H1 (cell line): ENCODE results near the gene ZNF746. TPM values are rescaled to one million over a fixed set of nuclear protein-coding genes. Genes with fewer than 3 reads are reported as not detected.

ENCODE experiments used
- CTCF ChIA-PET: fragments of 300-600 bp; sonication (Branson Sonifier 250); formaldehyde crosslinking; loops from one replicate; lab custom pipeline; 2021; ENCODE audit not compliant: partially characterized antibody; lab: Charles Lee
- POLR2A ChIA-PET: fragments of 300-600 bp; sonication (Branson Sonifier 250); formaldehyde crosslinking; loops from one replicate; lab custom pipeline; 2021; ENCODE audit warnings: inconsistent platforms; ENCODE audit not compliant: partially characterized antibody; lab: Charles Lee
- DNase-seq, 2 experiments: peaks; one replicate each; pipeline versions ENCODE4 v3.0.0 to v3.0.0-alpha.2; 2010 to 2022; ENCODE audit warnings: low spot score in 2 of 2, low read depth in 1 of 2, mixed read lengths in 1 of 2
- FAIRE-seq: peaks from 2 replicates; lab custom pipeline; 2011; peaks lifted over from hg19 to GRCh38; lab: Jason Lieb, UNC
- H2AFZ ChIP-seq: 2 replicates; pipeline ENCODE4 v1.8.1; 2012; ENCODE audit warnings: low read length, inconsistent platforms
- H2AK5ac ChIP-seq: 2 replicates; pipeline ENCODE4 v1.6.1; 2013; ENCODE audit warnings: low read depth, low read length
- H2BK120ac ChIP-seq: replicated peaks from 2 replicates; pipeline ENCODE3; 2013; ENCODE audit warnings: low read depth, low read length, inconsistent platforms
- H2BK12ac ChIP-seq: 2 replicates; pipeline ENCODE4 v1.6.1; 2013; ENCODE audit warnings: low read depth, low read length
- H2BK15ac ChIP-seq: 2 replicates; pipeline ENCODE4 v1.6.1; 2013; ENCODE audit warnings: low read length
- H2BK20ac ChIP-seq: 2 replicates; pipeline ENCODE4 v1.6.1; 2013; ENCODE audit warnings: low read length
- H2BK5ac ChIP-seq: 2 replicates; pipeline ENCODE4 v1.6.1; 2013; ENCODE audit warnings: low read depth, low read length
- H3K14ac ChIP-seq: 2 replicates; pipeline ENCODE4 v1.6.1; 2013; ENCODE audit warnings: inconsistent platforms; ENCODE audit not compliant: insufficient read length
- H3K18ac ChIP-seq: 2 replicates; pipeline ENCODE4 v1.6.1; 2013; ENCODE audit warnings: low read length; ENCODE audit errors: extremely low read depth
- H3K23ac ChIP-seq: 2 replicates; pipeline ENCODE4 v1.6.1; 2013; ENCODE audit warnings: inconsistent platforms; ENCODE audit not compliant: insufficient read length
- H3K23me2 ChIP-seq: 2 replicates; pipeline ENCODE4 v1.6.1; 2013; ENCODE audit warnings: low read depth, low read length
- H3K27ac ChIP-seq: 2 replicates; pipeline ENCODE4 v1.6.1; 2011; ENCODE audit warnings: low read depth, low read length, inconsistent platforms
- H3K27me3 ChIP-seq, 4 experiments: replicated peaks in 1 of 4; 1 replicate in 1 of 4; 2 replicates in 3 of 4; pipeline versions ENCODE4 v1.6.1 to v1.8.1; 2011 to 2013; ENCODE audit warnings: low read length in 3 of 4, mild to moderate bottlenecking in 3 of 4, inconsistent platforms in 2 of 4, mixed read lengths in 2 of 4, moderate library complexity in 1 of 4; ENCODE audit not compliant: control insufficient read depth in 3 of 4, insufficient read depth in 3 of 4; ENCODE audit errors: extremely low read depth in 1 of 4
- H3K36me3 ChIP-seq, 4 experiments: 2 replicates each; pipeline versions ENCODE4 v1.6.1 to v1.8.1; 2011 to 2013; ENCODE audit warnings: mild to moderate bottlenecking in 4 of 4, low read length in 3 of 4, moderate library complexity in 2 of 4, control low read depth in 1 of 4, inconsistent platforms in 1 of 4; ENCODE audit not compliant: insufficient read depth in 4 of 4, control insufficient read depth in 2 of 4
- H3K4ac ChIP-seq: replicated peaks from 2 replicates; pipeline ENCODE3; 2013; ENCODE audit warnings: low read length, low read depth, mixed read lengths, inconsistent platforms; ENCODE audit not compliant: insufficient read length
- H3K4me1 ChIP-seq, 4 experiments: replicated peaks in 1 of 4; 1 replicate in 1 of 4; 2 replicates in 3 of 4; pipeline versions ENCODE4 v1.6.1 to v1.8.1; 2011 to 2013; ENCODE audit warnings: low read length in 3 of 4, inconsistent platforms in 2 of 4, mixed read lengths in 1 of 4; ENCODE audit not compliant: insufficient read depth in 4 of 4, control insufficient read depth in 3 of 4
- H3K4me2 ChIP-seq, 2 experiments: 2 replicates each; pipeline versions ENCODE4 v1.6.1 to v1.8.1; 2011 to 2013; ENCODE audit warnings: low read depth in 2 of 2, low read length in 2 of 2, control low read depth in 1 of 2, inconsistent platforms in 1 of 2, mild to moderate bottlenecking in 1 of 2; ENCODE audit not compliant: insufficient read depth in 1 of 2
- H3K4me3 ChIP-seq, 4 experiments: fragments of 200-600, 300-600 bp in 1 of 4; sonication (generic), shearing (Covaris generic), sonication (Bioruptor Twin) in 1 of 4; 2 replicates each; pipeline versions ENCODE4 v1.5.1 to v1.8.1; 2011 to 2016; ENCODE audit warnings: low read length in 4 of 4, low read depth in 3 of 4, control low read depth in 2 of 4, inconsistent platforms in 2 of 4, mild to moderate bottlenecking in 2 of 4, mixed read lengths in 1 of 4, moderate library complexity in 1 of 4; ENCODE audit not compliant: insufficient read depth in 2 of 4; ENCODE audit errors: extremely low read depth in 1 of 4
- H3K56ac ChIP-seq: replicated peaks from 2 replicates; pipeline ENCODE3; 2013; ENCODE audit warnings: low read depth, mild to moderate bottlenecking, mixed read lengths, low read length, inconsistent platforms; ENCODE audit not compliant: insufficient read length
- H3K79me1 ChIP-seq: 2 replicates; pipeline ENCODE4 v1.6.1; 2013; ENCODE audit warnings: low read depth, low read length, control low read depth
- H3K79me2 ChIP-seq, 2 experiments: 2 replicates each; pipeline versions ENCODE4 v1.6.1 to v1.8.1; 2012 to 2013; ENCODE audit warnings: low read length in 2 of 2, mild to moderate bottlenecking in 2 of 2, inconsistent platforms in 1 of 2; ENCODE audit not compliant: insufficient read depth in 2 of 2, control insufficient read depth in 1 of 2
- H3K9ac ChIP-seq, 4 experiments: replicated peaks in 1 of 4; 1 replicate in 1 of 4; 2 replicates in 3 of 4; pipeline versions ENCODE4 v1.6.1 to v1.8.1; 2011 to 2013; ENCODE audit warnings: low read depth in 3 of 4, low read length in 3 of 4, control low read depth in 2 of 4, mild to moderate bottlenecking in 2 of 4, moderate library complexity in 2 of 4, inconsistent platforms in 1 of 4; ENCODE audit errors: extremely low read depth in 1 of 4
- H3K9me3 ChIP-seq, 2 experiments: 2 replicates each; pipeline versions ENCODE4 v1.6.1 to v1.8.1; 2012 to 2013; ENCODE audit warnings: mild to moderate bottlenecking in 2 of 2, moderate library complexity in 2 of 2, control low read depth in 1 of 2, inconsistent platforms in 1 of 2, low read depth in 1 of 2, low read length in 1 of 2, mixed read lengths in 1 of 2; ENCODE audit not compliant: insufficient read depth in 2 of 2
- H4K20me1 ChIP-seq, 2 experiments: replicated peaks in 1 of 2; 2 replicates each; pipeline versions ENCODE3 to v1.8.1; 2011 to 2013; ENCODE audit warnings: inconsistent platforms in 2 of 2, low read length in 2 of 2, mild to moderate bottlenecking in 1 of 2; ENCODE audit not compliant: insufficient read depth in 2 of 2, control insufficient read depth in 1 of 2
- H4K5ac ChIP-seq: 2 replicates; pipeline ENCODE4 v1.6.1; 2013; ENCODE audit warnings: low read length, low read depth, mixed read lengths, inconsistent platforms; ENCODE audit not compliant: insufficient read length
- H4K8ac ChIP-seq: 2 replicates; pipeline ENCODE4 v1.8.0; 2013; ENCODE audit warnings: mild to moderate bottlenecking, moderate library complexity, low read length, inconsistent platforms; ENCODE audit not compliant: insufficient read depth; ENCODE audit errors: extremely low read depth
- H4K91ac ChIP-seq: replicated peaks from 2 replicates; pipeline ENCODE3; 2013; ENCODE audit warnings: low read length, mixed read lengths, inconsistent platforms; ENCODE audit not compliant: insufficient read length
- PHF8 ChIP-seq: fragments of 200-600 bp; sonication (generic); conservative IDR thresholded peaks from 2 replicates; pipeline ENCODE4 v1.7.1; 2012; ENCODE audit warnings: low read depth, mild to moderate bottlenecking, inconsistent platforms, low read length, moderate library complexity
- WGBS, 2 experiments: shearing (Covaris generic) in 1 of 2; methylation state at CpG; one replicate each; pipeline versions ENCODE4 v1.1.6 to v1.1.7; 2013 to 2015; ENCODE audit warnings: low lambda C conversion rate in 2 of 2, mixed read lengths in 2 of 2, inconsistent platforms in 1 of 2, low coverage in 1 of 2, missing lambda C conversion rate in 1 of 2; ENCODE audit not compliant: insufficient replicate concordance in 2 of 2, insufficient coverage in 1 of 2, insufficient read length in 1 of 2; ENCODE audit errors: extremely low coverage in 1 of 2, missing lambda C conversion rate in 1 of 2; 5-methylcytosine and 5-hydroxymethylcytosine counted together
- polyA plus RNA-seq, 7 experiments: library from polyadenylated mRNA; depleted of rRNA in 3 of 7; stranded (reverse) in 5 of 7; unstranded in 2 of 7; fragments of >200 nt in 5 of 7; fragments of 200-250 nt in 2 of 7; gene quantifications; 1 replicate in 5 of 7; 2 replicates in 1 of 7; 4 replicates in 1 of 7; pipeline versions ENCODE4 v1.2.1 to v1.2.3, GENCODE V29; 2011 to 2013; ENCODE audit warnings: missing spikeins in 2 of 7, mixed read lengths in 2 of 7
- total RNA-seq: library from RNA; stranded (reverse); fragmentation: NEBNext Ultra II Directional; extraction: Animal tissue kit (Norgen Biotek cat#: 25700); gene quantifications from 2 replicates; pipeline ENCODE4 v1.2.1, GENCODE V29; 2021

Gene ZNF746
- total and polyA plus RNA-seq, 2 of the 8 experiments (the other 6 are each of a cell fraction or from before 2014, with no cell fraction given), result 7.5 to 15.6 TPM

GRCh38 chr7:149527414-149527813, 29.8 kb upstream of the ZNF746 start:
- no peaks in the 10 kb centered on the region for H3K79me1 ChIP-seq
- H2BK120ac ChIP-seq, result no peak overlapping the region
- no peaks in the 10 kb centered on the region for H3K4me1 ChIP-seq
- no peak overlapping the region for H3K14ac ChIP-seq
- no peak overlapping the region for H4K91ac ChIP-seq
- FAIRE-seq, result no peak
- H3K56ac ChIP-seq, result no peak overlapping the region
- H2BK5ac ChIP-seq, result no peak overlapping the region
- no peaks in the 10 kb centered on the region for H4K20me1 ChIP-seq
- H4K8ac ChIP-seq, result no peak overlapping the region
- H3K4me3 ChIP-seq, result no peak overlapping the region
- H3K9ac ChIP-seq, result no peak overlapping the region
- CTCF ChIA-PET, result no interaction called here
- H3K18ac ChIP-seq, result no peak overlapping the region
- no peak for DNase-seq
- H3K23ac ChIP-seq, result no peak overlapping the region
- no peak overlapping the region for H2BK15ac ChIP-seq
- TF ChIP-seq PHF8, result no peak
- TF ChIP-seq, all 59 proteins: peak for 0
- no peak overlapping the region for H2AK5ac ChIP-seq
- no peak overlapping the region for H4K5ac ChIP-seq
- H2BK20ac ChIP-seq, result no peak overlapping the region
- POLR2A ChIA-PET, result no interaction called here
- 83% methylated on average over 1 of the region's 1 CpG; no CpG with 5 or more reads in 1 of the 2 experiments for WGBS, 2 experiments
- peaks cover 49 to 55% of the 10 kb centered on the region in 2 experiments for H3K9me3 ChIP-seq
- no peak overlapping the region for H3K27ac ChIP-seq
- H3K4me2 ChIP-seq, result no peak overlapping the region
- no peaks in the 10 kb centered on the region for H3K36me3 ChIP-seq
- no peaks in the 10 kb centered on the region for H3K23me2 ChIP-seq
- H2BK12ac ChIP-seq, result no peak overlapping the region
- no peak overlapping the region for H3K4ac ChIP-seq
- H3K79me2 ChIP-seq, result no peaks in the 10 kb centered on the region
- no peaks in the 10 kb centered on the region for H3K27me3 ChIP-seq
- no peak overlapping the region for H2AFZ ChIP-seq
